HG02981 (cell line): ENCODE data around the gene CYLD.

Source experiments
- ATAC-seq: cut with Tn5 transposase; IDR thresholded peaks from one replicate; pipeline ENCODE4 v1.9.1; 2021; ENCODE audit warnings: mild to moderate bottlenecking, moderate library complexity; ENCODE audit not compliant: unreplicated experiment

CYLD gene

GRCh38 chr16:50841081-50841886 lies 99.4 kb downstream of the CYLD start:
- ATAC-seq = no peak

- no peak for ATAC-seq
Observed at GRCh38 chr16:50842013-50842505, 100.2 kb downstream of the CYLD start.

GRCh38 chr16:50842589-50842988 lies 100.7 kb downstream of the CYLD start:
- no peak for ATAC-seq

- no peak for ATAC-seq
Observed at GRCh38 chr16:50844840-50845239, 103.0 kb downstream of the CYLD start.

- ATAC-seq = no peak
Observed at GRCh38 chr16:50845296-50845695, 103.4 kb downstream of the CYLD start.

GRCh38 chr16:50846511-50846910 lies 104.6 kb downstream of the CYLD start:
- ATAC-seq = no peak

GRCh38 chr16:50847166-50847565 lies 105.3 kb downstream of the CYLD start:
- no peak for ATAC-seq

GRCh38 chr16:50848755-50849514 lies 107.0 kb downstream of the CYLD start:
- no peak for ATAC-seq
